HG02884 (cell line): ENCODE results near the gene DSCAM.
"Not testable (repeated sequence)": the region's sequence is repeated elsewhere in the genome, so short reads cannot be mapped to it uniquely, and the experiment has no call there.

Source experiments
- ATAC-seq: cut with Tn5 transposase; IDR thresholded peaks from one replicate; pipeline ENCODE4 v1.9.1; 2021; ENCODE audit warnings: mild to moderate bottlenecking, moderate library complexity; ENCODE audit not compliant: unreplicated experiment

The DSCAM gene

GRCh38 chr21:40340357-40340756 is 506.6 kb downstream of the DSCAM start:
- no peak for ATAC-seq

GRCh38 chr21:40339050-40339449 is 507.9 kb downstream of the DSCAM start:
- ATAC-seq, result no peak

- no peak for ATAC-seq
These were observed 509.0 kb downstream of the DSCAM start for GRCh38 chr21:40337981-40338380.

- no peak for ATAC-seq
These were observed 511.3 kb downstream of the DSCAM start for GRCh38 chr21:40335704-40336103.

GRCh38 chr21:40334159-40334558 is 512.8 kb downstream of the DSCAM start:
- no peak for ATAC-seq

GRCh38 chr21:40333731-40334130 is 513.2 kb downstream of the DSCAM start:
- no peak for ATAC-seq

- ATAC-seq, result no peak
These were observed 515.2 kb downstream of the DSCAM start for GRCh38 chr21:40331804-40332203.

- ATAC-seq, result no peak
These were observed 515.8 kb downstream of the DSCAM start for GRCh38 chr21:40331172-40331571.

- ATAC-seq, result no peak
These were observed 522.6 kb downstream of the DSCAM start for GRCh38 chr21:40324389-40324788.

GRCh38 chr21:40320718-40321117 is 526.2 kb downstream of the DSCAM start:
- not testable (repeated sequence) for ATAC-seq

GRCh38 chr21:40318371-40318770 is 528.6 kb downstream of the DSCAM start:
- ATAC-seq, result no peak

GRCh38 chr21:40316104-40316503 is 530.9 kb downstream of the DSCAM start:
- no peak for ATAC-seq

- no peak for ATAC-seq
These were observed 531.3 kb downstream of the DSCAM start for GRCh38 chr21:40315626-40316025.

- ATAC-seq, result no peak
These were observed 533.7 kb downstream of the DSCAM start for GRCh38 chr21:40313260-40313659.

GRCh38 chr21:40300300-40300699 is 546.7 kb downstream of the DSCAM start:
- no peak for ATAC-seq

GRCh38 chr21:40299451-40299850 is 547.5 kb downstream of the DSCAM start:
- no peak for ATAC-seq

GRCh38 chr21:40294345-40294744 is 552.6 kb downstream of the DSCAM start:
- no peak for ATAC-seq

GRCh38 chr21:40291560-40291959 is 555.4 kb downstream of the DSCAM start:
- no peak for ATAC-seq

GRCh38 chr21:40284409-40284808 is 562.5 kb downstream of the DSCAM start:
- no peak for ATAC-seq

GRCh38 chr21:40282912-40283886 is 563.8 kb downstream of the DSCAM start:
- no peak for ATAC-seq

- no peak for ATAC-seq
These were observed 568.6 kb downstream of the DSCAM start for GRCh38 chr21:40278345-40278744.

GRCh38 chr21:40276001-40276400 is 571.0 kb downstream of the DSCAM start:
- no peak for ATAC-seq

- no peak for ATAC-seq
These were observed 574.9 kb downstream of the DSCAM start for GRCh38 chr21:40272037-40272436.
